OCI-LY1 (cell line): ENCODE data around the gene NFAT5.

Experiments
- H2AFZ ChIP-seq: fragments of 200-600 bp; sonication (generic), shearing (Covaris generic); 2 replicates; pipeline ENCODE4 v1.6.0; 2014; ENCODE audit warnings: antibody characterized with exemption, mild to moderate bottlenecking, low read length
- H3F3A ChIP-seq: fragments of 200-600 bp; sonication (generic), shearing (Covaris generic); 2 replicates; pipeline ENCODE4 v1.6.0; 2014; ENCODE audit warnings: mild to moderate bottlenecking, antibody characterized with exemption, low read length, moderate library complexity; ENCODE audit not compliant: insufficient read depth
- H3K27ac ChIP-seq: fragments of 200-600 bp; sonication (generic); 2 replicates; pipeline ENCODE4 v1.5.1; 2014; ENCODE audit warnings: low read length, mixed run types, mild to moderate bottlenecking, low read depth; ENCODE audit not compliant: poor library complexity, severe bottlenecking
- H3K27me3 ChIP-seq: fragments of 200-600 bp; sonication (generic); 2 replicates; pipeline ENCODE4 v1.6.0; 2014; ENCODE audit warnings: antibody characterized with exemption, mild to moderate bottlenecking, low read length, moderate library complexity; ENCODE audit not compliant: insufficient read depth
- H3K36me3 ChIP-seq: fragments of 200-600 bp; sonication (generic); 2 replicates; pipeline ENCODE4 v1.6.1; 2014; ENCODE audit warnings: mild to moderate bottlenecking, antibody characterized with exemption, low read length, moderate library complexity, mixed read lengths; ENCODE audit not compliant: insufficient read depth
- H3K4me1 ChIP-seq: fragments of 200-600 bp; sonication (generic); 2 replicates; pipeline ENCODE4 v1.5.1; 2014; ENCODE audit warnings: mild to moderate bottlenecking, low read length, moderate library complexity; ENCODE audit not compliant: insufficient read depth, severe bottlenecking
- H3K4me2 ChIP-seq: fragments of 200-600 bp; sonication (generic), shearing (Covaris generic); 2 replicates; pipeline ENCODE4 v1.6.1; 2014; ENCODE audit warnings: low read length
- H3K4me3 ChIP-seq: fragments of 200-600 bp; sonication (generic); 2 replicates; pipeline ENCODE4 v1.5.1; 2014; ENCODE audit warnings: low read length, low read depth, mild to moderate bottlenecking, mixed read lengths; ENCODE audit not compliant: poor library complexity, severe bottlenecking
- H3K79me2 ChIP-seq: fragments of 200-600 bp; shearing (Covaris generic); 2 replicates; pipeline ENCODE4 v1.6.1; 2016; ENCODE audit warnings: mixed run types, low read length, mixed read lengths; ENCODE audit not compliant: insufficient read depth
- H3K9ac ChIP-seq: fragments of 200-600 bp; sonication (generic), shearing (Covaris generic); 2 replicates; pipeline ENCODE4 v1.6.1; 2014; ENCODE audit warnings: mild to moderate bottlenecking, low read length, mixed read lengths
- H3K9me2 ChIP-seq: fragments of 200-600 bp; sonication (generic), shearing (Covaris generic); 2 replicates; pipeline ENCODE4 v1.6.1; 2014; ENCODE audit warnings: low read depth, mild to moderate bottlenecking, low read length, mixed read lengths
- H3K9me3 ChIP-seq: fragments of 200-600 bp; shearing (Covaris generic); 2 replicates; pipeline ENCODE4 v1.6.1; 2014; ENCODE audit warnings: low read length, mixed read lengths
- H4K20me1 ChIP-seq: fragments of 200-600 bp; sonication (generic), shearing (Covaris generic); 2 replicates; pipeline ENCODE4 v1.6.0; 2016; ENCODE audit warnings: mild to moderate bottlenecking, low read length; ENCODE audit not compliant: insufficient read depth
- CTCF ChIP-seq: fragments of 200-600 bp; sonication (generic), shearing (Covaris generic); IDR thresholded peaks from 2 replicates; pipeline ENCODE4 v1.5.1; 2017; ENCODE audit warnings: mild to moderate bottlenecking, antibody characterized with exemption, low read length, moderate library complexity, mixed read lengths
- EZH2 ChIP-seq: fragments of 200-600 bp; sonication (generic), shearing (Covaris generic); IDR thresholded peaks from 2 replicates; pipeline ENCODE4 v1.8.0; 2017; ENCODE audit warnings: borderline replicate concordance, mixed run types, mild to moderate bottlenecking, antibody characterized with exemption, low read length, moderate library complexity, mixed read lengths

The NFAT5 gene

GRCh38 chr16:69744363-69745231, 178.8 kb downstream of the NFAT5 start:
- no peaks in the 10 kb centered on the region for H4K20me1 ChIP-seq
- H2AFZ ChIP-seq = no peak overlapping the region
- H3K27me3 ChIP-seq = no peaks in the 10 kb centered on the region
- H3K36me3 ChIP-seq = peaks cover 97% of the 10 kb centered on the region
- no peak overlapping the region for H3K9ac ChIP-seq
- no peaks in the 10 kb centered on the region for H3F3A ChIP-seq
- H3K4me2 ChIP-seq = no peak overlapping the region
- no peaks in the 10 kb centered on the region for H3K9me2 ChIP-seq
- H3K9me3 ChIP-seq = no peaks in the 10 kb centered on the region
- TF ChIP-seq EZH2 (no peak), CTCF (no peak)
- H3K4me1 ChIP-seq = no peaks in the 10 kb centered on the region
- no peak overlapping the region for H3K4me3 ChIP-seq
- H3K27ac ChIP-seq = no peak overlapping the region
- H3K79me2 ChIP-seq = no peaks in the 10 kb centered on the region

GRCh38 chr16:69745232-69745612, 179.5 kb downstream of the NFAT5 start:
- Histone ChIP-seq H3K36me3 (peaks cover 97% of the 10 kb centered on the region), H3K4me3 (no peak overlapping the region), H4K20me1 (no peaks in the 10 kb centered on the region), H2AFZ (no peak overlapping the region), H3F3A (no peaks in the 10 kb centered on the region), H3K27me3 (no peaks in the 10 kb centered on the region), H3K9ac (no peak overlapping the region), H3K79me2 (no peaks in the 10 kb centered on the region), H3K4me2 (no peak overlapping the region), H3K9me2 (no peaks in the 10 kb centered on the region), H3K27ac (no peak overlapping the region), H3K9me3 (no peaks in the 10 kb centered on the region), H3K4me1 (no peaks in the 10 kb centered on the region)
- TF ChIP-seq EZH2 (no peak), CTCF (no peak)

- no peak overlapping the region for H3K4me3 ChIP-seq
- peaks cover 99% of the 10 kb centered on the region for H3K36me3 ChIP-seq
- H3K4me2 ChIP-seq = no peak overlapping the region
- H4K20me1 ChIP-seq = no peaks in the 10 kb centered on the region
- no peaks in the 10 kb centered on the region for H3K9me2 ChIP-seq
- H3K9me3 ChIP-seq = no peaks in the 10 kb centered on the region
- no peaks in the 10 kb centered on the region for H3F3A ChIP-seq
- no peak overlapping the region for H2AFZ ChIP-seq
- no peak overlapping the region for H3K9ac ChIP-seq
- no peak overlapping the region for H3K27ac ChIP-seq
- no peaks in the 10 kb centered on the region for H3K27me3 ChIP-seq
- H3K4me1 ChIP-seq = no peaks in the 10 kb centered on the region
- TF ChIP-seq CTCF = no peak
- TF ChIP-seq EZH2 = no peak
- peaks cover 3% of the 10 kb centered on the region; the same call in 1 of the 2 replicates for H3K79me2 ChIP-seq
Measured at GRCh38 chr16:69745959-69746358, 180.2 kb downstream of the NFAT5 start.
